Activated T-cell treated with anti-CD3 and anti-CD28 coated beads, Interleukin-2, amount 50 U/mL, for 72 hours (primary cell): ENCODE measurements around the gene KDM4C. TPM values are rescaled to one million over a fixed set of nuclear protein-coding genes. Genes with fewer than 3 reads are reported as not detected.
A peak's percentile ranks its signal among the peaks of the same experiment; 100 is the strongest.

Experiments used
- ATAC-seq, 2 donors: fragments of 150-1000 bp; cut with Tn5 transposase; replicated peaks in 1 of 2; 2 replicates each; pipeline ENCODE4 v1.10.0; 2021; ENCODE audit warnings: moderate library complexity in 2 of 2, mild to moderate bottlenecking in 1 of 2
- DNase-seq, 2 donors: peaks; one replicate each; pipeline ENCODE4 v3.0.0; 2021 to 2022; ENCODE audit warnings: mixed read lengths in 1 of 2
- H3K27ac Mint-ChIP-seq: one replicate; pipeline ENCODE4 v1.8.0; 2022; ENCODE audit warnings: mild to moderate bottlenecking, moderate library complexity, mixed read lengths
- H3K27me3 Mint-ChIP-seq: one replicate; pipeline ENCODE4 v1.8.0; 2022; ENCODE audit warnings: low read depth, mixed read lengths
- H3K36me3 Mint-ChIP-seq, 2 donors: one replicate each; pipeline ENCODE4 v1.8.0; 2022; ENCODE audit warnings: mixed read lengths in 2 of 2, mild to moderate bottlenecking in 1 of 2; ENCODE audit not compliant: insufficient read depth in 2 of 2
- H3K4me1 Mint-ChIP-seq: one replicate; pipeline ENCODE4 v1.8.0; 2022; ENCODE audit warnings: low read depth, mixed read lengths
- H3K4me3 Mint-ChIP-seq, 2 donors: one replicate each; pipeline ENCODE4 v1.8.0; 2022; ENCODE audit warnings: mild to moderate bottlenecking in 2 of 2, mixed read lengths in 2 of 2, moderate library complexity in 2 of 2
- H3K9me3 Mint-ChIP-seq, 2 donors: one replicate each; pipeline ENCODE4 v1.8.0; 2022; ENCODE audit warnings: mixed read lengths in 2 of 2
- total RNA-seq, 2 donors: library from RNA; stranded (reverse); gene quantifications; one replicate each; pipeline ENCODE4 v1.2.3, GENCODE V29; 2022

Gene KDM4C
- total RNA-seq, 2 donors from 2014 or later, result 42.9 to 46.7 TPM

DNA sequence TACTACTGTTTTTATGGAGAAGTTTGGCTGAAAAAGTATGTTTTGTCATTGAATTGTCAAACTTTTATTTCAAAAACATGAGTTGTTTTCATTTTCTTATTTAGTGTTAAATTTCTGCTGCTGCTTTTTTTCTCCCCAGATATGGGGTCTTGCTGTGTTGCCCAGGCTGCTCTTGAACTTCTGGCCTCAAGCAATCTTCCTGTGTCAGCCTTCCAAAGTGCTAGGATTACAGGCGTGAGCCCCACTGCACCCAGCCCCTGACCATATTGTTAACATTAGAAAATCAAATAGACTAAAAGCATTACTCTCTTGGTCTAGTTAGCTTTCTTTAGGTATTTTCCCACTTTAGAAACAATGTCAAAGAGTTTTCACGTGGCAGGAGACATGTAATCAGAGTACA lies 215.3 kb downstream of the KDM4C start:
- Mint-ChIP-seq H3K27me3 (no peaks in the 10 kb centered on the region), H3K36me3 (no peaks in the 10 kb centered on the region), H3K4me1 (peaks cover 25% of the 10 kb centered on the region), H3K27ac (no peak overlapping the region), H3K9me3 (no peaks in the 10 kb centered on the region), H3K4me3 (no peak overlapping the region)
- no peak for DNase-seq
- no peak for ATAC-seq

DNA sequence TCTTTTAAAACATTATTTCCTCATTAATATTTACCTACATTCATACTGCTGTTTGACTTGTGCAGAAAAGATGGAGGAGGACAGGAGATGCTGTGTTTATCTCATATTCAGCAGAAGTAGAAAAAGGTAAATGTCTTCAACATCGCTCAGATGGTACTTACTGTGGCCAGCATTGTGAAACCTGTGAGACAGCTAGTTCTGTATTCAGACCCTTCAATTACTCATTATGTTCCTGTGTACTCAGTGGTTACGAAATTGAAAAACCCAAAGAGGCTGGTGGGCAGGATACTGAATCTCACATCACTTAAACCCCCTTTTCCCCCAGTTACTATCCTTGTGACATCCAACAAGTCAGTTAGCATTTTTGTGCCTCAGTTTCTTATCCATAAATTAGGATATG lies 216.0 kb downstream of the KDM4C start:
- ATAC-seq, result peak; percentile 66 to 78

DNA sequence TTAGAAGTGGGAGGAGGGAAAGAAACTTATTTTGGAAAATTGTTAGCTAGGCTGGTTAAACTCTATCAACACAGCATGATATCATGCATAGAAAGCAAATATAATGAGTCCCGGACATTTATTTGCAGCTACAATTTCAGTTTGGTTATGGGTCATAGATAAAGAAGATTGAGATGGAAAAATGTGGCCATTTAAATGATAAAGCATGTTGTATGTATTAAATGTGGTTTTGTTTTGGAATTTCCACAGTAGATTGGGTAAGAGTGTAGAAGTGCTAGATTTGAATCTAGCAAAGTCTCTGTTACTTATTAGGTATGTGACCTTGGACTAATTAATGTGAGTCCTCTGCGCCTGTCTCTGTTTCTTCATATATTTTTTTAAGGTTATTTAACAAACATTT lies 217.4 kb downstream of the KDM4C start:
- ATAC-seq (no peak), DNase-seq (no peak)
- H3K9me3 Mint-ChIP-seq, result no peaks in the 10 kb centered on the region
- peaks cover 25% of the 10 kb centered on the region for H3K4me1 Mint-ChIP-seq
- H3K27ac Mint-ChIP-seq, result peak overlapping the region; percentile 66
- H3K36me3 Mint-ChIP-seq, result no peaks in the 10 kb centered on the region
- no peak overlapping the region for H3K4me3 Mint-ChIP-seq
- H3K27me3 Mint-ChIP-seq, result no peaks in the 10 kb centered on the region

More for the DNA sequence above, 216.0 kb downstream of the KDM4C start:
- peaks cover 25% of the 10 kb centered on the region for H3K4me1 Mint-ChIP-seq
- H3K27me3 Mint-ChIP-seq, result no peaks in the 10 kb centered on the region
- H3K9me3 Mint-ChIP-seq, result no peaks in the 10 kb centered on the region
- H3K27ac Mint-ChIP-seq, result peak overlapping the region; percentile 85
- no peaks in the 10 kb centered on the region for H3K36me3 Mint-ChIP-seq
- DNase-seq, result peak; percentile 3 to 4
- peak overlapping the region in 1 of 2 donors; percentile 53 for H3K4me3 Mint-ChIP-seq

DNA sequence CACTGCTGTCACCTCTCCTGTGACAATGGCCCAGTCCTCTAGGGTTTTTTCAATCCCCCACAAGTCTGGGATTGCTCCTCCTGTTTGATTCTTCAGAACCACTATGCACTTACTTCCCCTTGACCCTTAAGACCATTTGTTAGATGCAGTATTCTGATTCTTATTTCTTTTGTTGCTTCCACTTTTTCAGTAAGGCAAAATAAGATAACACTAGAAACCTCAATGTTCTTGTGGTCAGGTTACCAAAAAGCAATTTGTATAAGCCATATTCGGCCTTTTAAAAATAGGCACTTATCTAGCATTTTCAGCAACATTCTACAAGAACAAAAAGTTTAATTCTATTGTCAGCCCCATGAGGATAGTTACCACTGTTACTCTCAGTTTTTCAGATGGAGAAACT lies 220.0 kb downstream of the KDM4C start:
- no peak for DNase-seq
- ATAC-seq, result no peak
- Mint-ChIP-seq H3K9me3 (no peaks in the 10 kb centered on the region), H3K27me3 (no peaks in the 10 kb centered on the region), H3K36me3 (no peaks in the 10 kb centered on the region), H3K4me3 (no peak overlapping the region), H3K4me1 (peaks cover 25% of the 10 kb centered on the region), H3K27ac (peak overlapping the region; percentile 22)

DNA sequence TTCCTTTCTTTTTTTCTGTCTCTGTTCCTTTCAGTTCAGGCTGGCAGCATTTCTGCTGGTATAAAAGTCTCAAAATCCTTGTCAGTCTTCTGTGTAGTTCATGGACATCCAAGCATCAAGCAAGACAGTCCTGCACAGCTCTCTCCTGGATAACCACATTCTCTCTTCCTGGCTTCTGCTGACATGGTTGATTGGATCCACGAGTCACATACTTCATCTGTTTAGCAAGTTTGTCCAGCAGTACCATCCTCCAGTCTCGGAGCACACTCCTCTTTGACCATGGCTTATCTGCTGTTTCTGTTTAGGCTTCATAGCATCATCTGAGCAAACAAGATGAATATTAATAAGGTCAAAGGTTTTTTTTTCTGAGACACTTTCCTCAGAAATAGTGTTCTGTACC lies 220.8 kb downstream of the KDM4C start:
- H3K36me3 Mint-ChIP-seq, result no peaks in the 10 kb centered on the region
- no peaks in the 10 kb centered on the region for H3K27me3 Mint-ChIP-seq
- H3K9me3 Mint-ChIP-seq, result no peaks in the 10 kb centered on the region
- DNase-seq (no peak), ATAC-seq (no peak)
- H3K4me1 Mint-ChIP-seq, result peaks cover 17% of the 10 kb centered on the region
- H3K4me3 Mint-ChIP-seq, result no peak overlapping the region
- no peak overlapping the region for H3K27ac Mint-ChIP-seq

DNA sequence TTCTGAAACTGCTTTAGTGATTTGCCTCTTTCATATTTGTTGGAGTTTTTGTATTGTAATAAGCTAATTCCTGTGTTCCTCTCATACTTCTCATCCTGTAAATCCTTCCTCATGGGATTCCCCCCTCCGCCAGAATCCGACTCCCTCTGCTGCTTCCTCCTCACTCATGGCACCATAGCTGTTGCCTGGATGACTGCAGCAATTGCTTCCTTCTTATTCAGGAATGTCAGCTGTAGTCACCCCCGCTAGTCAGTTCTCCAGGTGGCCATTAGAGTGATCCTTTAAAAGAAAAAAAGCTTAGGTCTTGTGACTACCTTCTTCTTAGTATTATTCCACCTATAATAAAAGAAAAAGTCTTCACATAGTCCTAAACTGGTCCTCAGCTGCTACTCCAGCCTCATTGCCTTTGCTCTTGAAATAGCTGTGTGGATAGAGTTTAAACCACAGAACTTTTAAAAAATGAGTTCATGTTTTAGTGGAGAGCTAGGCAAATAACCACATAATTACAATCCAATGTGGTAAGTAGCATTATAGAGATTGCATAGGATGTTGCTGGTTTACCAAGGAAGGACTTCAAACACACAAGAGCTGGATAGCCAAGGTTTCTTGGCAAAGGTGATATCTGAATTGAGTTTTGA lies 227.3 kb downstream of the KDM4C start:
- no peaks in the 10 kb centered on the region for H3K4me1 Mint-ChIP-seq
- H3K4me3 Mint-ChIP-seq, result no peak overlapping the region
- H3K27me3 Mint-ChIP-seq, result no peaks in the 10 kb centered on the region
- no peaks in the 10 kb centered on the region for H3K9me3 Mint-ChIP-seq
- no peak overlapping the region for H3K27ac Mint-ChIP-seq
- DNase-seq (no peak), ATAC-seq (no peak)
- peaks cover 10 to 13% of the 10 kb centered on the region in 2 donors for H3K36me3 Mint-ChIP-seq

DNA sequence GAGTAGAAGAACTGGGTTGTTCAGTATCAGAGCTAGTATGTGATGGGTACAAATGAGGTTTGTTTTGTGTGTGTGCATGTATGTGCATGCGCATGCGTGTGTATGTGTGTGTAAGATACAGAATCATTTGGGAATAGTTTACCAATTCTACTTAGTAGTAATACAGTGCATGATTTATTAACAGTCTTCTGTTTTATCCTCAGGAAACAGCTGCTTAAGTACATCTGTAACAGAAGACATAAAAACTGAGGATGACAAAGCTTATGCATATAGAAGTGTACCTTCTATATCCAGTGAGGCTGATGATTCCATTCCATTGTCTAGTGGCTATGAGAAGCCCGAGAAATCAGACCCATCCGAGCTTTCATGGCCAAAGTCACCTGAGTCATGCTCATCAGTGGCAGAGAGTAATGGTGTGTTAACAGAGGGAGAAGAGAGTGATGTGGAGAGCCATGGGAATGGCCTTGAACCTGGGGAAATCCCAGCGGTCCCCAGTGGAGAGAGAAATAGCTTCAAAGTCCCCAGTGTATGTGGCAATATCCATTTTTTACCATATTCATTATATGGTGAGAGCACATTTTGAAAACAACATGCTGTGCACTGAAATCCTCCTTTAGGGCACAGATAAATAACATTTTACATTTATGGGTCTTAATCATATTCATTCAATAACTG lies 228.5 kb downstream of the KDM4C start:
- Mint-ChIP-seq H3K27me3 (no peaks in the 10 kb centered on the region), H3K27ac (no peak overlapping the region), H3K4me3 (no peak overlapping the region), H3K36me3 (peaks cover 10 to 15% of the 10 kb centered on the region in 2 donors), H3K9me3 (no peaks in the 10 kb centered on the region), H3K4me1 (no peaks in the 10 kb centered on the region)
- DNase-seq (no peak), ATAC-seq (no peak)

DNA sequence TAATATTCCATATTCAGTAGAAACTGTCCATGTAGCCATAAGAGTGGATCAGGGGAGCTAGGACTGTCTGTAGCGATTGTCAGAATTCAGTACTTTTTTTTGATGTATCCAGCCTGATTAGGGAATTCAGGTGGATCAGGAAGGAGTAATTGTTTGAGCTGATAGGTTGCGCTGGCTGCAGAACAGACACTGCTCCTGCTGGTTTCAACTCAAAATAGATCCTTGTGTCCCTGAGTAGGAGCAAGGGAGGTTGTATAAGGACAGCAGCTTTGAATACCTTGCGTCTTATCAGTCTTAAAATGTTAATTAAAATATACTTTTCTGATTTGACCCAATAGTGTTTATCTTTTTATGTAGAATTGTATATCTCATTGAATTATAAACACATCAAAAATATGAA lies 229.6 kb downstream of the KDM4C start:
- Mint-ChIP-seq H3K9me3 (no peaks in the 10 kb centered on the region), H3K27ac (no peak overlapping the region), H3K36me3 (peaks cover 10 to 15% of the 10 kb centered on the region in 2 donors), H3K4me3 (no peak overlapping the region), H3K4me1 (no peaks in the 10 kb centered on the region), H3K27me3 (no peaks in the 10 kb centered on the region)
- ATAC-seq, result no peak
- DNase-seq, result no peak

DNA sequence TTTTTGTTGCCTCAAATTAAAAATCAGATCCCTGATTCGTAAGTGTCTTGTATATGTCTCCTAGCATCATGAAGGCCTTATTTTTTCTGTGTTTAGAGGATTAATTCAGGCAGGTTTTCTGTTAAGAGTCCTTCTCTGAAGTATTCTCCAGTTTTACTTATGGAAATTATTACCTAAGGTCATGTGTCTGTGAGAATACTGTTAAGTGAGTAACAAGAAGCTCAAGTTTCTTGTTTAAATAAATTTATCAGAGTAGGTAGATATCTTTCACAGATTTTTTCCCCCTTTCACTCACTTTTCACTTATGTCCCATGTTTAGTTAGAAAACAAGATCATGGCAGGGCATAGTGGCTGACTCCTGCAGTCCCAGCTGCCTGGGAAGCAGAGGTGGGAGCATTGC lies 233.6 kb downstream of the KDM4C start:
- Mint-ChIP-seq H3K27me3 (no peaks in the 10 kb centered on the region), H3K4me3 (no peak overlapping the region), H3K4me1 (no peaks in the 10 kb centered on the region), H3K27ac (no peak overlapping the region), H3K9me3 (no peaks in the 10 kb centered on the region), H3K36me3 (peaks cover 0 to 6% of the 10 kb centered on the region in 2 donors)
- no peak for DNase-seq
- ATAC-seq, result no peak

DNA sequence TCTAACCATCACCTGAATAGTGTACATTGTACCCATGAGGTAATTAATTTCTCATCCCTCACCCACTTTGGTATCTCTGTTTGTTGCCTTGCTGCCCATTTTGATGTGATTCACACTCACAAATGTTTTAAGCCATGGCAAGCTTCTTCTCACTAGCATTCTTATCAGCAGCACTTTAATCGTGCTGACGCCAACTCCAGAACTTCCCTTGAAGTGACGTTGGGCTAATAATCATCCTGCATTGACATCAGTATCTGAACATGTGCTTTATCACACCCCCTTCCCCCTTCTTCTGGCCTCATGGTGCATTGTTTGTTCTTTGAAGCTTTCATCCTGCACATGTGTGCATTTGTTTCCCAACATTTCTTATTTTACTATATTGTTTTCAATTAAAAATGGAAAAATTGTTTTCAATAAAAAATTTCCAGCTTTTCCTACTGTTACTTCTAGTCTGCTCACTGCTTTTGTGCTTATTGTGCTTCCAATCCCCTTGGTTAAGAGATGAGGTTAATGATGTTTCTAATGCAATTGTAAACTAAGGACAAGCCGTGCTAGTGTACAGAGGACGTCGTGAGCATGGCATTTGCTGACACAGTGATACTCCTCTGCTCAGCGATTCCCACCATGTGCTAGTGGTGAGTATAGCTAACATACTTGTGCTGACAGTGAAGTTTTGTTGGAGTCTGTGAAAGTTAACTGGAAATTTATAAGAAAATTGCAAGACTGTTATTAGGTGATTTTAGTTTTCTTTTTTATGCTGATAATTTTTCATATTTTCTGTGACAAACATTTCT lies 238.5 kb downstream of the KDM4C start:
- no peaks in the 10 kb centered on the region for H3K4me1 Mint-ChIP-seq
- H3K9me3 Mint-ChIP-seq, result no peaks in the 10 kb centered on the region
- H3K4me3 Mint-ChIP-seq, result no peak overlapping the region
- no peaks in the 10 kb centered on the region for H3K27me3 Mint-ChIP-seq
- ATAC-seq (no peak), DNase-seq (no peak)
- H3K27ac Mint-ChIP-seq, result no peak overlapping the region
- H3K36me3 Mint-ChIP-seq, result peaks cover 0 to 3% of the 10 kb centered on the region in 2 donors

DNA sequence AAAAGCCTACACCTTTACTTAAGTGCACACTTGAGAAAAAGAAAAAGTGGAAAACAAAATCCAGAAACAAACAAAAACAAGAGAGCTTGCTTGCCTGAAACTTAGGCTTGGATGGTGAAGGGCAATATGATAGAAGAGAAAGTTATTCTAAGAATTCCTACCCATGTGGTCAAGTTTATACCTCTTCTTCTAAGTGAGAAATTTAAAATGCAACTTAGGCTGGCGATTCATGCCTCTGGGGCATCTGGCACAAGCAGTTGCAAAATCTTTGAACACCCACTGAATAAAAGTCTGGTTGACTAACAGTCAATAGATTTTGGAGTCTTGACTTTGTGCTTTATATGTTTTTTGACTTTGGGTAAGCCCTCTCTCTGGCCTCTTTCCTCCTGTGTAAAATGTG lies 239.6 kb downstream of the KDM4C start:
- Mint-ChIP-seq H3K36me3 (peaks cover 0 to 4% of the 10 kb centered on the region in 2 donors), H3K27ac (no peak overlapping the region), H3K4me1 (no peaks in the 10 kb centered on the region), H3K27me3 (no peaks in the 10 kb centered on the region), H3K4me3 (no peak overlapping the region), H3K9me3 (no peaks in the 10 kb centered on the region)
- no peak for ATAC-seq
- no peak for DNase-seq

DNA sequence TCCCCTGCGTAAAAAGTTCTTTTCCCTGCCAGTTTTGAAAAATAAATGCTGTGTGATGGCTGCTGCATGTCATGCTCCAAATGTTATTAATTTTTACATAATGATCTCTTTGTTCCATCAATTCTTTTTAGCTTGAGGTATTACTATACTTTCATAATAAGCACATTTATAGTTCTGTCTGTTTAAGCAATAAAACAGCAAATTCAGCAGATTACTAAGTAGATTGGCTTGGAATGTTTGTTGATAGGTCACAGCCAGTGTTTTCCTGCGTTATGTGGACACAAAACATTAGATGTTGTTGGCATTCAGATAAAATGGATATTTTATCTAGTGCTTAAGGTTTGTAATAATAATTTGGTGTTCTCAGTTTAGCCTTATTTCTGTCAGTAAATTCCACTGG lies 242.0 kb downstream of the KDM4C start:
- Mint-ChIP-seq H3K27ac (no peak overlapping the region), H3K4me1 (no peaks in the 10 kb centered on the region), H3K9me3 (no peaks in the 10 kb centered on the region), H3K36me3 (peaks cover 0 to 10% of the 10 kb centered on the region in 2 donors), H3K4me3 (no peak overlapping the region), H3K27me3 (no peaks in the 10 kb centered on the region)
- no peak for DNase-seq
- ATAC-seq, result no peak

DNA sequence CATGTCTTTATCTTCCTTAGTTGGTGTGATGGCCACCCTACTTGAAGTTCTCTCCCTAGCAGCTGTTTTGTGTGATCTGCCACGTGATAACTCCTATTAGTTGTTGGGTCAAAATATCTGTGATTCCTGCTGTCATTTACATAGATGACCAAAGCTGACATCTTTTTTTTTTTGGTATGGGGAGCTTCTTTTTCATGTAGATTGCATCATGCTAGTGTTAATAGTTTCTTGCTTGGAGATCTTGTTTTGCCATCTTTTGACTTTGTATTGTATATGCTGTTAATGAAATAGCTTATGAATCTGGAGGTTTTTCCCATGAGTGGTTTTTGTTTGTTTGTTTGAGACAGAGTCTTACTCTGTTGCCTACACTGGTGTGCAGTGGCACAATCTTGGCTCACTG lies 243.8 kb downstream of the KDM4C start:
- H3K4me1 Mint-ChIP-seq, result no peaks in the 10 kb centered on the region
- no peaks in the 10 kb centered on the region for H3K9me3 Mint-ChIP-seq
- peak overlapping the region; percentile 76 for H3K27ac Mint-ChIP-seq
- peaks cover 2 to 15% of the 10 kb centered on the region in 2 donors for H3K36me3 Mint-ChIP-seq
- H3K4me3 Mint-ChIP-seq, result no peak overlapping the region
- no peak for DNase-seq
- no peaks in the 10 kb centered on the region for H3K27me3 Mint-ChIP-seq
- ATAC-seq, result no peak
